Measurements from ENCODE around the gene FUT7.

DNA sequence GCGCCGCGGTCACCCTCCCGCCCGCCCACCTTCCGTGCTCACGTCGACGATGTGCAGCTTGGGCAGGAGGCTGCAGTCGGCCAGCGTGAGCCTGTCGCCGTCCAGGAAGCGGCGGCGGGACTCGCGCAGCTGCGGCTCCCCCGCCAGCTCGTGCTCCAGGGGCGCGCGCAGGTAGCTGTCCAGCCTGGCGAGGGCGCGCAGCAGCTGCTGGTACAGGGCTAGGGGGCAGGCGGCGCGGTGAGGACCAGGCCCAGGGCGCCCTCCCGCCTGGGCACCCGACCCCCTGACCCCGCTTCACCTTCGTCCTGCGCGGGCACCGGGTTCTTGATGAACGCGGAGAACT lies 37.0 kb downstream of the FUT7 start:
- TF ChIP-seq CTCF (IDR thresholded peaks at IDR 0.05) (no peak), POLR2A (IDR thresholded peaks at IDR 0.05) (no peak), POLR2AphosphoS5 (IDR thresholded peaks at IDR 0.05) (no peak), EP300 (IDR thresholded peaks at IDR 0.05) (no peak)
